GM23248 (cell line): ENCODE measurements around the gene RTKN2. TPM values are rescaled to one million over a fixed set of nuclear protein-coding genes. Genes with fewer than 3 reads are reported as not detected.
A peak's percentile ranks its signal among the peaks of the same experiment; 100 is the strongest.

Experiments
- DNase-seq: peaks from one replicate; pipeline ENCODE4 v3.0.0-alpha.2; 2015
- H2AFZ ChIP-seq: fragments of 200-600 bp; sonication (generic); 2 replicates; pipeline ENCODE4 v1.6.1; 2016; ENCODE audit warnings: antibody characterized with exemption
- H3F3A ChIP-seq: fragments of 200-600 bp; sonication (generic); 2 replicates; pipeline ENCODE4 v1.6.1; 2016; ENCODE audit warnings: mild to moderate bottlenecking, antibody characterized with exemption, mixed run types; ENCODE audit not compliant: insufficient read depth
- H3K27ac ChIP-seq: fragments of 200-600 bp; sonication (generic); 2 replicates; pipeline ENCODE4 v1.5.1; 2016; ENCODE audit warnings: mild to moderate bottlenecking
- H3K27me3 ChIP-seq: fragments of 200-600 bp; sonication (generic); replicated peaks from 2 replicates; pipeline ENCODE4 v1.6.1; 2016; ENCODE audit warnings: mild to moderate bottlenecking; ENCODE audit not compliant: insufficient read depth
- H3K36me3 ChIP-seq: fragments of 200-600 bp; sonication (generic); 2 replicates; pipeline ENCODE4 v1.6.1; 2016; ENCODE audit warnings: low read depth, mild to moderate bottlenecking
- H3K4me1 ChIP-seq: fragments of 200-600 bp; sonication (generic); 2 replicates; pipeline ENCODE4 v1.6.1; 2016; ENCODE audit warnings: mild to moderate bottlenecking; ENCODE audit not compliant: insufficient read depth
- H3K4me2 ChIP-seq: fragments of 200-600 bp; sonication (generic); one replicate; pipeline ENCODE4 v1.6.1; 2016; ENCODE audit warnings: mild to moderate bottlenecking; ENCODE audit not compliant: unreplicated experiment
- H3K4me3 ChIP-seq: fragments of 200-600 bp; sonication (generic); 2 replicates; pipeline ENCODE4 v1.5.1; 2016; ENCODE audit warnings: mild to moderate bottlenecking
- H3K79me2 ChIP-seq: fragments of 200-600 bp; sonication (generic); 2 replicates; pipeline ENCODE4 v1.6.1; 2016; ENCODE audit warnings: mild to moderate bottlenecking; ENCODE audit not compliant: insufficient read depth
- H3K9ac ChIP-seq: fragments of 200-600 bp; sonication (generic); 2 replicates; pipeline ENCODE4 v1.6.1; 2016; ENCODE audit warnings: mild to moderate bottlenecking
- H3K9me2 ChIP-seq: fragments of 200-600 bp; sonication (generic); 2 replicates; pipeline ENCODE4 v1.6.1; 2016; ENCODE audit warnings: mixed run types, mild to moderate bottlenecking, moderate library complexity; ENCODE audit not compliant: insufficient read depth
- H3K9me3 ChIP-seq: fragments of 200-600 bp; sonication (generic); one replicate; pipeline ENCODE4 v1.6.1; 2017; ENCODE audit warnings: low read depth
- H4K20me1 ChIP-seq: fragments of 200-600 bp; sonication (generic); 2 replicates; pipeline ENCODE4 v1.6.0; 2016; ENCODE audit not compliant: insufficient read depth
- EZH2 ChIP-seq: fragments of 200-600 bp; sonication (generic); IDR thresholded peaks from 2 replicates; pipeline ENCODE4 v1.6.1; 2018; ENCODE audit warnings: antibody characterized with exemption, mild to moderate bottlenecking; ENCODE audit not compliant: insufficient read depth, poor library complexity, severe bottlenecking
- EZH2phosphoT487 ChIP-seq: fragments of 200-600 bp; sonication (generic); IDR thresholded peaks from 2 replicates; pipeline ENCODE4 v1.6.1; 2018; ENCODE audit warnings: antibody characterized with exemption, moderate library complexity, mild to moderate bottlenecking, low read depth; ENCODE audit not compliant: insufficient read depth
- WGBS, 2 experiments: methylation state at CpG; one replicate each; pipeline ENCODE4 v1.1.6; 2015 to 2017; ENCODE audit warnings: low lambda C conversion rate in 2 of 2, low coverage in 1 of 2; ENCODE audit errors: missing lambda C conversion rate in 2 of 2; 5-methylcytosine and 5-hydroxymethylcytosine counted together
- in situ Hi-C: fragments of 300-500 bp; cut with MboI; formaldehyde crosslinking; loops from 2 replicates; pipeline ENCODE4 v1.15.0; 2020
- polyA plus RNA-seq: library from polyadenylated mRNA; unstranded; fragments of >200 nt; fragmentation: Nextera tagmentation; extraction: Ambion mirVana; gene quantifications from 2 replicates; pipeline ENCODE4 v1.2.1, GENCODE V29; 2016
- total RNA-seq: library from RNA; depleted of rRNA; stranded (reverse); fragments of >200 nt; shearing (Covaris generic); gene quantifications from 2 replicates; pipeline ENCODE4 v1.2.3, GENCODE V29; 2014

Gene RTKN2
- total and polyA plus RNA-seq, 2 experiments from 2014 or later, result 0.11 to 0.15 TPM

DNA sequence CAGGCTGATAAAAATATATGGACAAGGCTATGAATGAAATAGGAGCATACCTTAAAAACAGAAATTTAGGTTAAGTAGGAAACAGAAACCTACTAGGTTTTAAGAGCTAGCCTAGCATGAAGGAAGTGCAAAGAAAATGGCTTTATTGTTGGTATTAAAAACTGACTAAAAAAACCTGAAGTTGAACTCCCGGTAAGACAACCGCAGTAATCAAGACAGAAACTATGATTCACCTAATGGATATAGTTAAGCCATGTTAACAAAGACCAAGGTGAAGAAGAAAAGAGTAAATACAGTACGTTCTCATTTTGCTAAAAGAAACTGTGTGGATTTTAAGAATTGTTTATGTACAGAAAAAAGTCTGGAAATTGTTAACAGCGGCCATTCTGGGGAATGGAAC lies 2.5 kb downstream of the RTKN2 start:
- Histone ChIP-seq H3F3A (peaks cover 5% of the 10 kb centered on the region; the same call in 1 of the 2 replicates), H3K36me3 (no peaks in the 10 kb centered on the region), H3K4me1 (peaks cover 12% of the 10 kb centered on the region), H3K4me2 (no peak overlapping the region), H3K27ac (no peak overlapping the region), H3K79me2 (no peaks in the 10 kb centered on the region), H3K4me3 (no peak overlapping the region), H3K9me2 (no peaks in the 10 kb centered on the region), H3K27me3 (no peaks in the 10 kb centered on the region), H3K9me3 (no peaks in the 10 kb centered on the region), H3K9ac (no peak overlapping the region), H2AFZ (no peak overlapping the region), H4K20me1 (no peaks in the 10 kb centered on the region)
- WGBS, 2 experiments, result 60 to 66% methylated on average over 4 of the region's 4 CpGs
- no peak for TF ChIP-seq EZH2
- no peak for TF ChIP-seq EZH2phosphoT487
- in situ Hi-C loops, result loop anchor here (25.0 kb wide), 3 partner anchors 296 to 871 kb away; partner anchors contain the start of genes ADO, EGR2 and NRBF2
- no peak for DNase-seq

DNA sequence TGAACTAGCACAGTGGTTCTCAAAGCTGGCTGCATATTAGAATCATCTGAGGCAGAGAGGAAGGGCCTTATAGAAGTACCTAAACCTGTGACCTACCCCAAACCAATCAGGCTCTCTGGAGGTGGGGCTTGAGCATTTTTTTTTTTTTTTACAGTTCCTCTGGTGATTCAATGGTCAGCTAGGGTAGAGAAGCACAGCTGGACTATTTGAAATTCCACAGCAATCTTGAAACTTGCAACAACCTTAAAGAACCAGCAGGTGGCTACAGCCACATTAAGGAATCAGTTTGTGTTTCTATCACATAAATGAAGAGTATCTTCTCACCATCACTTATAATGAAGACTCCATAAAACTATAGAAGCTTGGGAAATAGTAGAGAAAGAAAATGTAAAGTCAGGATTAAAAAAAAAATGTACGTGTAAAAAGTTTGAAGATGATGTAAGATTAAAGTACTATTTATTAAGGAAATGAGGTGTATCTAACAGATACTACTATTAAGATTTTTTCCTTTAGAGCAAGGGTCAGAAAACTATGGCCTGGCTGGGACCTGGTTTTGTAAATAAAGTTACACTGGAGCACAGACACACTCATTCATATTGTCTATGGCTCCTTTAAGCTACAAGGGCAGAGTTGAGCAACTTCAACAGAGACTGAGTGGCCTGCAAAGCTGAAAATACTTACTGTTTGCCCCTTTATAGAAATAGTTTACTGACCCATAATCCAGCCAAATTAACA lies 3.8 kb downstream of the RTKN2 start:
- H2AFZ ChIP-seq, result no peak overlapping the region
- no peak overlapping the region for H3K9ac ChIP-seq
- DNase-seq, result peak; percentile 87

DNA sequence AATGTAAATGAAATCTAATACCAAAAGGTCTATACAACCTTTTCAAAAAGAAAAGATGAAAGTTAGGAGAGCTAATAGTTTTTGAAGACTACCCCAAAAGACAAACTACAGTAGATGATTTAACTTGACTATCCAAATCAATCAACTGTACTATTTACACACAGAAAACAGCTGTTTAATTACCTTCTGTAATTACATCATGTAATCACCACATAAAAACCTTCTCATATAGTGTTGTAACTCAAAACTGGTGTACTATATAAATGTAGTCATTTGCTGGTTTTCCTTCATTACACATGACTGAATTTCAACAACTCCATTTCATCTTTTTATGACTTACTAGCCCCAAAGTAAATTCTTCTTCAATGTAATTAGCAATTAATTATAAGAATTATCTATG lies 4.5 kb downstream of the RTKN2 start:
- DNase-seq, result no peak
- H3K9ac ChIP-seq, result no peak overlapping the region
- no peaks in the 10 kb centered on the region for H3K9me2 ChIP-seq
- no peaks in the 10 kb centered on the region for H3K9me3 ChIP-seq
- no peak overlapping the region for H3K4me2 ChIP-seq
- H2AFZ ChIP-seq, result no peak overlapping the region
- no peaks in the 10 kb centered on the region for H3K36me3 ChIP-seq
- H3K4me1 ChIP-seq, result peaks cover 13% of the 10 kb centered on the region
- no peaks in the 10 kb centered on the region for H3K79me2 ChIP-seq
- H3K4me3 ChIP-seq, result no peak overlapping the region
- no peak for TF ChIP-seq EZH2phosphoT487
- TF ChIP-seq EZH2, result no peak
- no peaks in the 10 kb centered on the region for H4K20me1 ChIP-seq
- no peak overlapping the region for H3K27ac ChIP-seq
- peaks cover 5% of the 10 kb centered on the region; the same call in 1 of the 2 replicates for H3F3A ChIP-seq
- in situ Hi-C loops, result loop anchor here (25.0 kb wide), 3 partner anchors 298 to 873 kb away; partner anchors contain the start of genes ADO, EGR2 and NRBF2
- no peaks in the 10 kb centered on the region for H3K27me3 ChIP-seq

More for the DNA sequence above, 3.8 kb downstream of the RTKN2 start:
- H3K27me3 ChIP-seq, result no peaks in the 10 kb centered on the region
- H3K27ac ChIP-seq, result no peak overlapping the region
- no peaks in the 10 kb centered on the region for H3K9me3 ChIP-seq
- no peaks in the 10 kb centered on the region for H3K36me3 ChIP-seq
- H3K9me2 ChIP-seq, result no peaks in the 10 kb centered on the region
- H3K79me2 ChIP-seq, result no peaks in the 10 kb centered on the region
- peak overlapping the region; percentile 1 for H3K4me2 ChIP-seq
- H3K4me3 ChIP-seq, result no peak overlapping the region
- H4K20me1 ChIP-seq, result no peaks in the 10 kb centered on the region
- in situ Hi-C loops, result loop anchor here (25.0 kb wide), 3 partner anchors 297 to 872 kb away; partner anchors contain the start of genes ADO, EGR2 and NRBF2
- TF ChIP-seq EZH2phosphoT487, result no peak
- TF ChIP-seq EZH2, result no peak
- H3K4me1 ChIP-seq, result peaks cover 13% of the 10 kb centered on the region
- peaks cover 5% of the 10 kb centered on the region; the same call in 1 of the 2 replicates for H3F3A ChIP-seq
- WGBS, 2 experiments, result 28 to 29% methylated on average over 1 of the region's 1 CpG

DNA sequence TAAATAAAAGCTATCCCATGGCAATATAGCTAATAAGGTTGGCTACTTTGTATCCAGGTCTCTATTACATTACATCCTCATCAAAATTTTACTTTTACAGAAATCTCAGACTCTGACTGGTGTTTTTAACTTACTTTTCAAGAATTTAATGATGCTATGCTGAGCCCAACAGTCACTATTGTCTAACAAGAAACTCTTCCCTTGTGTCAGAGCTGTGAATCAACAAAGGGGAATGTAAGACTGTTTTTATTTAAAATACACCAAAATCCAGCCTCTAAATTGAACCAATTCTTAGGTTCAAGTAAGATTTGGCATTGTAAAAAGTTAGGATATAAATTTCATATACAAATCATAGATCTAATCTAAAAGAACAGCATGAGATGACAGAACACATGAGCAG lies 7.0 kb downstream of the RTKN2 start:
- H3K9me3 ChIP-seq, result no peaks in the 10 kb centered on the region
- TF ChIP-seq EZH2, result no peak
- TF ChIP-seq EZH2phosphoT487, result no peak
- no peak overlapping the region for H3K4me3 ChIP-seq
- H3K27ac ChIP-seq, result no peak overlapping the region
- H3K36me3 ChIP-seq, result no peaks in the 10 kb centered on the region
- H2AFZ ChIP-seq, result no peak overlapping the region
- H3F3A ChIP-seq, result peaks cover 5% of the 10 kb centered on the region; the same call in 1 of the 2 replicates
- no peaks in the 10 kb centered on the region for H3K27me3 ChIP-seq
- H3K4me1 ChIP-seq, result peaks cover 13% of the 10 kb centered on the region
- no peaks in the 10 kb centered on the region for H3K9me2 ChIP-seq
- no peak overlapping the region for H3K9ac ChIP-seq
- H3K79me2 ChIP-seq, result no peaks in the 10 kb centered on the region
- H4K20me1 ChIP-seq, result no peaks in the 10 kb centered on the region
- H3K4me2 ChIP-seq, result no peak overlapping the region
- DNase-seq, result peak; percentile 66
- in situ Hi-C loops, result loop anchor here (25.0 kb wide), 3 partner anchors 301 to 876 kb away; partner anchors contain the start of genes ADO, EGR2 and NRBF2
